HG03159 (cell line): ENCODE data around the gene ARHGAP30.
"Not testable (repeated sequence)": the region's sequence is repeated elsewhere in the genome, so short reads cannot be mapped to it uniquely, and the experiment has no call there.

ENCODE experiments used
- ATAC-seq: cut with Tn5 transposase; IDR thresholded peaks from one replicate; pipeline ENCODE4 v1.9.1; 2021; ENCODE audit warnings: mild to moderate bottlenecking, moderate library complexity; ENCODE audit not compliant: unreplicated experiment

ARHGAP30 gene

GRCh38 chr1:161069731-161070270 lies at the start of gene ARHGAP30:
Gene ARHGAP30, minus strand, starts transcription at chr1:161069891. Its CDS starts 267 bp downstream, at chr1:161069624.
- ATAC-seq = peak; percentile 69

DNA sequence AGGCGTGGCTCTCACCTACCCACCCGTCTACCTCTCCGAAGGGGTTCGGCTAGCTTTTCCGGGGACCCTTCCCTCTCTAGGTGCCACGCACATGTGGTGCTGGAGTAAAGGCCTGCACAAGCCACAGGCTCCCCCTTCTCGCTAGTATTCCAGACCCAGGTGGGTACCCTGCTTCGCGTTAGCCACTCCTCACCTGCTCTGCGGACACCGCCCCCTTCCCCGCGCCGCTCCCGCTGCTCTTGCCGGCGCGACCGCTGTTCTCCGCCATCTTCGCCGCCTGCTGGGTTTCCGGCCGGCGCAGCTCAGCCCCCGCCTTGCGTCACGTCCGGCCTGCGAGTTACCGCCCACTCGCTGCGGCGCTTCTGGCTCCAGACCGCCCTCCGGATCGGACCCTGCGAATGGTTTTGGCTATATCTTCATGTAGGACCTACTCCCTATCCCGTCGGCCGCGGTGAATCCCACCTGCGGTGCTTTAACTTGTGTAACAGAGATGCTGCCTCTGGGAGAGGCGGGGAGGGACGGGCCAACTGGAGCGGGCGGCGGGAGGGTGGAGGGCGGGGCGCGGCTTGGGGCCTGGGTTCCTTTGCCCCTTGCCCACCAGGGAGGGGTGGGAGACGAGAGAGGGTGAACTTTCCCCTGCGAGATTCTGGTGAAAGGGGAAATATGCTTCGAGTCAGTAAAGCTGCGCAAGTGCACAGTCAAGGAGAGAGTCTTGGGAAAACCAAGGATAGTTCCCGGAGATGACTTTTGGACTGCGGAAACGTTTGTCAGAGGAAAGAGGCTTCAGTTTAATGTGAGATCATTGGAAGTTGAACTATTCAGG lies 48.3 kb upstream of the ARHGAP30 start, which contains the start of the genes NIT1 and PFDN2:
Gene NIT1 (plus strand): TSS at position 347 of the 823 bp plus-strand sequence. CDS start 72 bp downstream, at position 419.
Gene PFDN2 (minus strand): TSS at position 279 of the 823 bp plus-strand sequence. CDS start 11 bp downstream, at position 268.
- ATAC-seq = peak; percentile 86

GRCh38 chr1:161115961-161116360 lies 46.3 kb upstream of the ARHGAP30 start:
- ATAC-seq = not testable (repeated sequence)

DNA sequence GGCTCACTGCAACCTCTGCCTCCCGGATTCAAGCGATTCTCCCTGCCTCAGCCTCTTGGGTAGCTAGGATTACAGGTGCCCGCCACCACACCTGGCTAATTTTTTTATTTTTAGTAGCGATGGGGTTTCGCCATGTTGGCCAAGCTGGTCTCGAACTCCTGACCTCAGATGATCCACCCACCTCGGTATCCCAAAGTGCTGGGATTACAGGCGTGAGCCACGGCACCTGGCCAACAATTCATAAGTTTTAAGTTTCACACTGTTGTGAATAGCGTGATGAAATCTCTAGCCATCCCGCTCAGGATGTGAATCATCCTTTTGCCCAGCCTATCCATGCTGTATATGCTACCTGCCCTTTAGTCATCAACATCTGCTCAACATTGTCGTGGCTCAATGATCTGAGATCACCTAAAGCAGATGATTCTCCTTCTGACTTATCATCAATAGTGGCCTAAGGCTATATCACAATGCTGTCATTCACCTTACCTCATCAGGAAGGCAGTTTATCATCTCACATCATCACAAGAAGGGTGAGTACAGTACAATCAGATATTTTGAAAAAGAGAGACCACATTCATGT lies 45.5 kb upstream of the ARHGAP30 start:
- ATAC-seq = no peak

DNA sequence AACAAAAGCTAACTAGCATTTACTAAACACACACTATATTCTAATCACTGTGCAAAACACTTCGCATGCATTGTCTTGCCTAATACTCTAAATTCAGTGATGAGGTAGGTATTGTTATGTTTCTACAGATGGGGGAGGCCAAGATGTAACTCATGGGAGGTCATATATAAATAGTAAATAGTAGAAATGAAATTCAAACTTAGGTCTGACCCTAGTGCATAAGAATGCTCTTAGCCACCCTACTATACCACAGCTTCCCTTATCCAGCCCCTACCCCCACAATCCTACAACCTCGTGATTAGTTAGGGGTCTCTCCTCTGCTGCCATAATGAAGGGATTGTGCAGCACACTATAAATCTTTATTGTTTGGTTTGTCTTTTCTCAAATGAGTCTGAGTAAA lies 44.9 kb upstream of the ARHGAP30 start:
- ATAC-seq = no peak

DNA sequence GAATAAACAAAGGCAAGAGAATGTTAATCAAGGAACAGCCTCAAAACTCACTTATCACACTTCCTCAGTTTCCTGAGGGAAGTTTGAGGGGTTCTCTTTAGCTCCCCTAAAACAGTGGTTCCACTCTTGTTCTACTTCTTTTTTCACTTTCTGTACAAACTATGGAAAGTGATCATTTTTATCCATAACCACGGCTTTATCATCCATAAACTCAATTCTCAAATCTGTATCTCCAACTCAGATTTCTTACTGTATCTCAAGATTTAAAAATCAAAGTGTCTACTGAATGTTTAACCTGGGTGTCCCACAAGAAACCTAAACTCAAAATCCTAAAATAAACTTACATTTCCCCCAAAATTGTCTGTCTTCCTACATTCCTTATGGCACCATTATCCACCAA lies 44.2 kb upstream of the ARHGAP30 start:
- no peak for ATAC-seq

DNA sequence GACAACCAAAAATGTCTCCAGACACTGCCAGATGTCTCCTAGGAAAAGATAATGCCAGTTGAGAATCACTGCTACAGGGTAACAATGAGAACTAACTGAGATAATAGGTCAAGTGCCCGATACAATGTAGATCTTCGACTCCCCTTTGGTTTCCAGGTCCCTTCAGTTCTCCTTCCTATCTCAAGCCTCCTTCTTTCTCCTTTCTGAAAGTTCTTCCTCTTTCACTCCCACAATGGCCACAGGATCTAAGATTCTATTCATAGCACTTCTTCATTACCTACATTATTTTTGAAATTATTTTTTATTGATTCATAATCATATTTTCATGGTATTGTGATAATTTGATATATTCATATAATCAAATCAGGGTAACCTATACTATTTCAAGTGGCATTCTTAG lies 41.8 kb upstream of the ARHGAP30 start:
- no peak for ATAC-seq

DNA sequence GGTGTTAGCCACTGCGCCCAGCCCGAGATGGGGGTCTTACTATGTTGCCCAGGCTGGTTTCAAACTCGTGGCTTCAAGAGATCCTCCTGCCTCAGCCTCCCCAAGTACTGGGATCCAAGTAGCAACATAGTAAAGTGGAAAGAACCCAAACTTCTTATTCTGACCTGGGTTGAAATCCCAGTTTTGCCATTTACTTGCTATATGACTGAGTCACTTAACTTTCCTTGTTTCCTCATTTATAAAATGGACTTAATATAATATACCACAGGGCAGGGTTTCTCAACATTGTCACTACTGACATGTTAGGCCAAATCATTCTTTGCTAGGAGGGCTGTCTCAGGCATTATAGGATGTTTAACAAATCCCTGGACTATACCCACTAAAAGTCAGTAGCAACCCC lies 41.4 kb upstream of the ARHGAP30 start:
- no peak for ATAC-seq

DNA sequence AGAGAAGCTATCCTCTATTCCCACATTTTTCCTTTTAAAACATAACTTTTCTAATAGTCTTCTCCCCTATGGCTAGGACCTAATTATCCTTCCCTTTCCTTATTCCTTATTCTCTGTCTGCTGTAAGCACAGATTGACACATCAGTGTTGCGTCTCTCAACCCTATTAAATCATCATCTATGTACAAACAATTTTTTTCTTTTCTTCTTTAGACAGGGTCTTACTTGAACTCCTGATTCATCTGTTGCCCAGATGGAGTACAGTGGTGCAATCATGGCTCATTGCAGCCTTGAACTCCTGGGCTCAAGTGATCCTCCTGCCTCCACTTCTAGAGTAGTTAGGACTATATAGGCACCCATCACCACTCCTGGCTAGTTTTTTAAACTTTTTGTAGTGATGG lies 36.7 kb upstream of the ARHGAP30 start:
- ATAC-seq = no peak

DNA sequence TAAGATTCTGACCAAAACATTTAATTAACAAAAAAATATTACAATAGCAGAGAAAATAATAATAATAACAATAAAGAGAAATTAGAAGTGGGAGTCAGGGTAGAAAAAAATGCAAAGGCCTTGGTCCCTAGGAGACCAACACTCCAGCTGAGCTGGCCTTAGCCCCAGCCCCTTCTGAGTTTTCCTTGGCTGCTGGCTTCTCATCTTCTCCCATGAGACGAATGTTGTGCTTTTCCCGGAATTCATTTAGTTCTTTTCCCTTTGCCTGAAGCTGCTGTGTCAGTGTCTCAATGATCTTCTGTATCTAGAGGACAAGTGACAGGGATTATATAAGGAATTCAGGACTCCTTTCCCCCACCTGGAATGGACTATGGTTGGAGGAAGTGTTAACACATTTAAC lies 30.9 kb upstream of the ARHGAP30 start:
- ATAC-seq = no peak

DNA sequence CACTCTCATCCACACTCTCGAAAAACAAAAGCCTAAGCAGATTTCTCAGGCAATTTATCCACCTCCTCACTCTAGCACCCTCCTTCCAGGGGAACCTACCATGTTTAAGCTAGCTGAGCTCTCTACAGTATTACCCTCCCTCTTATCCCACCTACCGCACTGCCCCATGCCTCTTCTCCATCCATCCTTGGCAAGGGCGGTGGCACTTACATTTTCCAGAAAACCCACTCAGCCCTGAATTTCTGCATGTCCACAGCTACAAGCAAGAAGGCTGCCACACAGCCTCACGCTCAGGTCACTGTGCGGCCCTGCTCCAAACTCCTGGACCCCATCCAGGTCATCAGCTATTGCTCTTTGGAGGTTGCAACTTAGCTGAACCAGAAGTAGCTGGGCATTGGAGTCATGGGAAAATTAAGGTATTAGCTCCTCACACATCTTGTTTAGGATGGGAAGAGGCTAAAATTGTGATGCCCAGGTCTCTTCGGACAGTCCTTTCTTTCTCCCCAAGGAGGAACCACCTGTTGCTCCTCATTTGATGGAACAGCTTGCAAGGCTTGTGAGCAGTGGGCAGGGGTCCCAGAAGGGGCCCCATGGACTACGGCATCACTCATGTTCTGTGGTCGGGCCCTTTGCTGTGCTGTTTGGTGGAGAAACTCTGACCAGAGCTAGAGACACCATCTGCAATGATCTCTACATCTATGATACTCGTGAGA lies 29.6 kb upstream of the ARHGAP30 start:
- ATAC-seq = no peak

DNA sequence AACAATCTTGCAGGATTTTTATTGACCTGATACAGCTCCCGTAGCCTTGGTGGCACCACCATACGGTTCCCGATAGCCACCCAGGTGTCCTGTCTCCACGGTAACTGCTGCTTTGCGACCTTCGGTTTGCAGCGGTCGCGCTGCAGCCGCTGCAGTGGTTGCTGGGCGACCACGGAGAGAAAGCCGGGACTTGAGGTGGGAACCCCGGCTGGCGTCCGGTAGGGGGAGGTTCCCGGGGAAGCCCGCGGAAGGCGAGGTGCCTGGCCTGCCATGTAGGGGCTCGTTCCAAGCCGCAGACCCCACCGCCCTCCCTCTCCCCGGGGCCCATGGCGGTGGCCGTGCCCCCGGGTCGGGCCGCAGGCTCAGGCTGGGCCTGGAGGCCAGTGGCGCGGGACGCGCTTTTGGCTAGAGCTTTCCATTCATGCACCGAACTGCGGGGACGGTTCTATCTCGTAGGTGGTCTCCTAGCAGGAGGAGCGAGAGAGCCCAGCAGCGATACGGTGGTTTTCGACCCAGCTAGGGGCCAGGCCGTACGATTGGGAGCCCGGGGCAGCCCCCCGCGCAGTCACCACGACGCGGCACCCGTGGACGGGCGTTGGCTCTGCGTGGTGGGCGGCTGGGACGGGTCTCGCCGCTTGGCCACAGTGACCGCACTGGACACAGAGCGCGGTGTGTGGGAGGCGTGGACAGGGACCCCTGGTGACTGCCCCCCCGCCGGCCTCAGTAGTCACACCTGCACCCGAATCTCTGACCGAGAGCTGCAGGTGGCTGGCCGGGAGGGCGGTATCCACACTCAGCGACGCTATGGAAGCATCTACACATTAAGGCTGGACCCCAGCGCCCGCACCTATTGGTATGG lies 28.7 kb upstream of the ARHGAP30 start, which contains the start of gene KLHDC9:
Gene KLHDC9 (plus strand): TSS at position 152 of the 859 bp plus-strand sequence. CDS start 175 bp downstream, at position 327.
- peak; percentile 64 for ATAC-seq

DNA sequence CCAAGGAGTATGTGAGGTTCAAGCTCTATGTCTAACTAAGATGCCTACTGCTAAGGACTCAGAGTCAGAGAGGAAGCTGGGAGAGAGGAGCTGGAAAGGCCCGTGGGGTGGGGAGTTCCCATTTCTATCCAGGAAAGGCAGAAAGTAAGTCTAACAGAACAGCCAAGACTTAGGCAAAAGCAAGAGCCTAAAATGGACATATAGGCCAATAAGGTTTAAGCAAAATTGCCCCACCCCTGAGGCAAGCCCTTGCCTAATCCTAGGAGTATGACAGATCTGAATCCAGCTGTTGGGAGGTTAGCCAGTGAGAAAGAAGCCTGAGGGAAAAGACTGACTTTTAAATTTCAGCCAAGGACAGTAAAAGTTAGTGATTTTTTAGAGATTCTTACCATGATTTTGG lies 26.8 kb upstream of the ARHGAP30 start:
- no peak for ATAC-seq

DNA sequence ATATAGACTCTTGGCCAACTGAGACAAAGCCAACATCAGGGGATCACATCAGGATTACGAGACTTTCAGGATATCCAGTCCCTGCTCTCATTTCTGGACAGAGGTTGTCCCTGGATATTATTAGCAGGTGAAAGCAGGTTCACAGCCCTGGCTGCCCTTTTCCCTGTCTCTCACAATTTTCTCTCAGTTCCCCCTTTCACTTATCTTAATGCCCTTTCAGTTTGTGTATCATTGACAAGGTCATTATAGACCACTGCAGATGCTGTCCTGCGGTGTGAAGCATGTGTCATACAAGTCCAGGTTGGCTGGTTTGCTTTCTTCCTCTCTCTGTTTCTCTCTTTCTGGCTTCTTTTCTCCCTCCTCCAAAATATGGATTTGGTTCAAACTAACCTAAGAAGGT lies 26.3 kb upstream of the ARHGAP30 start:
- peak; percentile 46 for ATAC-seq

DNA sequence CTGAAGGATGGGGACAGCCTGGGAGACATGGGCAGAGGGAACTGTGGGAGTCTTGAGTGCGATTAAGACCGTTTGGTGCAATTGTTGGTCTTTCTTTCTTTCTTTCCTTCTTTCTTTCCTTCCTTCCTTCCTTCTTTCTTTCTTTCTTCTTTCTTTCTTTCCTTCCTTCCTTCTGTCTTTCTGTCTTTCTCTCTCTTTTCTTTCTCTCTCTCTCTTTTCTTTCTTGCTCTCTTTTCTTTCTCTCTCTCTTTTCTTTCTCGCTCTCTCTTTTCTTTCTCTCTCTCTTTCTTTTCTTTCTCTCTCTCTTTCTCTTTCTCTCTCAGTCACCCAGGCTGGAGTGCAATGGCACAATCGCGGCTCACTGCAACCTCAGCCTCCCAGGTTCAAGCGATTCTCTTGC lies 25.5 kb upstream of the ARHGAP30 start:
- no peak for ATAC-seq

DNA sequence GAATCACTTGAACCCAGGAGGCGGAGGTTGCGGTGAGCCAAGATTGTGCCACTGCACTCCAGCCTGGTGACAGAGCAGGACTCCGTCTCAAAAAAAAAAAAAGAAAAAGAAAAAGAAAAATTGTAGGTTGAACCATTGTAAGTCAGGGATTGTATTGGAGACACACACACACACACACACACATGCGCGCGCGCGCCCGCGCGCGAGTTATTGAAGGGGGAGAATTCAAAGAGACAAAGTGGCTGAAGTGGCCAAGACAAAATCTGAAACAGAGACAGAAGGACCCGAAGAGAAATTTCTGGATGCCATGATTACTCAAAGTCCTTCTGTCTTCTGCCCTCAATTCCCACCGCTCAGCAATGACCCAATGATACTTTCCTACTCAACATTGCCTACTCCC lies 24.8 kb upstream of the ARHGAP30 start:
- no peak for ATAC-seq

DNA sequence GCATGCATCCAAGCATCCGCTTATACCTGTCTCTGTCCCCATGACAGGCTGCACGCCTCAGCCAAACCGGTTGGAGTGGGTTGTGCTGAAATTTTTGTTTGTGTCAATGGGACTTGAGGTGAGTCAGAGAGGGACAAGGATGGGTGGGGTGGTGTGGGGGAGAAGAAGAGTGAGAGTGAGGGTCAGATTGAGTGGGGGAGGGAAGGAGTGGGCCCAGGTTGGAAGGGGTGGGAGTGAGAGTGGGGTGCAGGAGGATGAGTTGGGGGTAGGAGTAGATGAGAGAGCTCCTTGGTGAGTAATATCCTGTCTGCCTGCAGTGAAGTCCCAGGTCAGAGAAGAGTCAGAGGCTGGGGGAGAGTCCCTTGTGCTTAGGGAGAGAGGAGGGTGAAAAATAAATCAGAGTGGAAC lies 22.9 kb upstream of the ARHGAP30 start:
- ATAC-seq = no peak

GRCh38 chr1:161091796-161092507 lies 22.3 kb upstream of the ARHGAP30 start:
- ATAC-seq = no peak

DNA sequence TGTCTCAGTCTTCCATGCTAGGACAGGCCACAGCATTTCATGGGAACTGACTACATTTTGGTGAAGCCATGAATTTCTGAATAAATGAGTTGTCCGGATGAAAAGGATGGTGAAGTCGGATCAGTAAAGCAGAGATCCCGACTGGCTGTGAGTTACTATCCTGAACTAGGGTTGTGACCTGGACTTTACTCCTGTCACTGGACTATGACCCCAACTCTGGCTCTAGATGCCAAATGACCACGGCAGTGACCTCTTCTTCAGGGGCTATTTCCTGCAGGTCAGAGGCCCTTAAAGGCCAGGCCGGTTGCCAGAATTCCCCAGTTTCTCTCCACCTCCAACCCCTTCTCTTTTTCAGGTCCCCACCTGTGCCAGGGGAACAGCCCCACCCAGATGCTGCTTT lies 21.4 kb upstream of the ARHGAP30 start:
- no peak for ATAC-seq

DNA sequence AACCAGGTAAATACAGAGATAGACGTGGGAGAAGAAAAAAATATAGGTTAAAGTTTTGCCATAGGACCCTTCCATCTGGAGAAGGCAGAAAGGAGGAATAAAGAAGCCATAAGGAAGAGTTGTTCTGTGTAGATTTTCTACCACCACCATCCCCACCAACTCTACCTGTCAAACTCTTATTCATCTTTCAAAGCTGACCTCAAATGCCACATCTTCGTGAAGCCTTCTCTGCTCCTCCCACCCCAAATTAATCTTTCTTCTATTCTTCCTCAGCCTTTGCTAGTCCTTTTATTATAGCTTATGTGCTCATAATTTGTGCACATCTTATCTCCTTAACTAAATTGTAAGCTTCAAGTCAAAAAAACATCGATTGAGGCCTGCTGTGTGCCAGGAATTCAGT lies 20.9 kb upstream of the ARHGAP30 start:
- ATAC-seq = no peak
